HG03432 (cell line): ENCODE measurements around the gene COL5A2.

ENCODE experiments used
- ATAC-seq: cut with Tn5 transposase; IDR thresholded peaks from one replicate; pipeline ENCODE4 v1.9.1; 2021; ENCODE audit warnings: mild to moderate bottlenecking, moderate library complexity; ENCODE audit not compliant: unreplicated experiment

Gene COL5A2

DNA sequence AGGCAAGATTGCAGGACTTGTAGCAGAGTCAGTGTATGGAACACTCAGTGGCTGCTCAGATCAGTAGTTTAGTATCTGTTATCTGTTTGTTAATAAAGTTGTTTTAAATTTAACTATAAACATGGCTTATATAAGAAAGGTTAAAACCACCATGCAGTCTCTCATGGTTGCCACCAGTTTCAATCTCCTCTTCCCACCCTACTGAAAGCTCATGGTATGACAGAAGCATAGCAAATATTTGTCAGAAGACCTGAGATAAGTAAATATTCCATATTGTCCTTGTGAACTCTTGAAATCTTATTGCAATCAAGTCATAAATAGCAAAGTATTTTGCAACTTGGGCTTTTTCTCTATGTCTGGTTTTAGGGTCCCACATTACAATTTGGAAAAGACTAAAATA is 2.1 kb upstream of the COL5A2 start:
- no peak for ATAC-seq

DNA sequence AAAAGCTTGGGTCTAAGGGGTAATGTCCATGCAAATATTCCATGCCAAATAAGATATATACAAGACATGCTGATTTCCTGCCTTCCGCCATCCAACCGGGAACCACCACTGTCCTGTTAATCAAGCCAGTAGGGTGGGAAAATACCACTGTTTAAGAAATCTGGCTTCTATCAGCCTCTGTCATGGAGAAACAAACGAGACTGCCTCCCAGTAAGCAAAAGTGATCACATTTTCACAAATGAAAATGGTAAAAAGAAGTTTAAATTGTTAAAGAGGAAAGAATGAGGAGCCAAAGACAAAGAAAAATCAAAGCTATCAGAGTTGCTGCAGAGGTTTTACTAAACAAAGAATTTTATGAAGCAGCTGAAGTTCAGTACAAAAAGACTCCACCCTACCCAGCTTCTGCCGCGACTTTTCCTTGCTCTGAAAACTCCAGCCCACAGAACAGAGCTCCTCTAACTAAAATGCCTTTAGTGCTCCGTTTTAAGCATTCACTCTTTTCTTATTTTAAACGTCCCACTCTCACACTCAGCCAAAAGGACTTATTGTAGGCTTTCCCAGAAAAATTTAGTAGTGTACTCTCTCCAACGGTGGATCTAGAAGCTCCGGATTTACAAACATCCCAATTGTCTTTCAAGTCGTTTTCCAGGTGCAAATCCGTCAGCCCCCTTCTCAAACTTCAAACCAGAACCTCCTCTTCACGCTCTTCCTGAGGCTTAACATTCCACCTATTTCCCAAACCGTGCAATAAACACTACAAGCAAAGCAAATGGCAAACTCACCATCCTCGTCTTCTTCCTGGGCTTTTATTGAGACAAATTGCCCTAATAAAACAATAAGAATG is 613 bp downstream of the COL5A2 start:
- ATAC-seq: no peak

DNA sequence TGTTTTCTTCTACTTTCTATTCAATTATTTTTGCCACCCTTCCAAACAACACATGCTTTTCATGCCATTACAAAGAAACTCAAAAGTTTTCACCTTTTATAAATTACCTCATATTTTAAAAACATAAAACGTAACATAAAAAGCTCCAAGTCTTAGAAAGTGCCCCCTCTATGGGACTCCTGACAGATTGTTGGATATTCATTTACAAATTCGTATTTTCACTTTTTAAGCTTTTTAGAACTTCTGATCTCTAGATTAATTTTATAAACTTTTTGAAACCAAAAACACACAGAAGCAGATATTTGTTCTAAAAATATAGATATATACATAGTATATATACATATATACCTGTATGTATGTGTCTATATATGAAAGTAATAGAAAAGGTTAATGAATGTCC is 1.5 kb downstream of the COL5A2 start:
- no peak for ATAC-seq

DNA sequence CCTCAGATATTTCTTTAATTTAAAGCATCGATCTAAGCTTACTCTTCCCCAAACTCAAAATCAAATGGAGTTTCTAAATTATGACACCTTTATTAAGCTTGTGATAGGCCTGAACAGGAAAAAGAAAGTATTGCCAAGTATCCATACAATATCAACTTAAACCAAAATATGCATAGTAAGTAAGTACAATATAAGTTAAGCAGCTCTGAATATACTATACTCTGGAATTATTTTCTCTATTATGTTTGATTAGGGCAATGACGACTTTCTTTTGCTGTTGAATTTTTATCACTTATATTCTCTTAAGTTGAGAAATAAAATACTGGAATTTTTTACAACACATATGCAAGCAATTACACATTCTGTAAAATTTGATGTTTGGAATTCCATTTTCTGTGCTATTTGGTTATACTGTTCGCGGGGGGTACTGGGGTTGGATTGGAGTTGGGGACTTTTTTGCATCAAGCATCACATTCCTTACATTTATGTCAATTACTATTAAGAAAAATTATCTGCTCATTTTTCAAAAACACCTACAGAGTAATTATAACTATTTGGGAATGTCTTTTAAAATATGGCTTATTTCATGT is 2.2 kb downstream of the COL5A2 start:
- ATAC-seq: no peak

DNA sequence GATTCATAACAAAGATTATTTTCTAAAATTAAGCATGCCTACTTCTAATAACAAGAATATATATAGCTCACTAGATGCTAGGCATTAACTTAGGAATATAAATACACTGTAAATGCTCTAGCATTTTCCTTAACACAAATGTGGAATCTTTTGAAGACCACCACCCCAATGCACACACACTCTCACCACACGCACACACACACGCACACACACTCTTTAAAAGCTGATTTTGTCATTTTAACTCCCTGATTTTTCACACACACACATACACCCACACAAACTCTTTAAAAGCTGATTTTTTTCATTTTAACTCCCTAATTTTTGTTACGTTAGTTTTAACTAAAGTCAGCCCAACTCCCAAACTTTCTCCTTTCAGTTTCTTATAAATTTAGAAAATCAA is 3.0 kb downstream of the COL5A2 start:
- no peak for ATAC-seq

DNA sequence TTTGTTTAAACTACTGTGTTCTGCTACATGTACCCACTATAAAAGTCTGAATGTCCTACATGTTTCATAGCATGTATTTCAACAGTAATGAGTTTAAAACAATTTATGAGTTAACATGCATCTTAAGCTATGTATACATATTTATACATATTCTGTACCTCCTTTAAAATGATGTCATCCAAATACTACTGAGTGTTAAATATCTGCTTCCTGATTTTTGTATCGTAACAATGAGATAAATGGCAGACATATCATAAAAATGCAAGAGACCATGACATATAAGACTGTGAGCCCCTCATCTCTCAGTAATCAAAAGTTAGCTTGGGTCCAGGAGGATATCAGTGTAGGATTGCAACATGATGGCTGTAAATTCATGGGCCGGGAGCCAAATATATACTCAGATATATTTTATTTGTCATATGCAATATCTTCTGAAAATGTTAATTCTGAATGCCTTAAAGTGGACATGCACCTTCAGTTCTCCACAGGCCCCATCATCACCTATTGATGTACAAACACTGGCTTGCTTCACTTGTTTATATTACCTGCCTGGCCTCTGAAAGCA is 3.6 kb downstream of the COL5A2 start:
- no peak for ATAC-seq

DNA sequence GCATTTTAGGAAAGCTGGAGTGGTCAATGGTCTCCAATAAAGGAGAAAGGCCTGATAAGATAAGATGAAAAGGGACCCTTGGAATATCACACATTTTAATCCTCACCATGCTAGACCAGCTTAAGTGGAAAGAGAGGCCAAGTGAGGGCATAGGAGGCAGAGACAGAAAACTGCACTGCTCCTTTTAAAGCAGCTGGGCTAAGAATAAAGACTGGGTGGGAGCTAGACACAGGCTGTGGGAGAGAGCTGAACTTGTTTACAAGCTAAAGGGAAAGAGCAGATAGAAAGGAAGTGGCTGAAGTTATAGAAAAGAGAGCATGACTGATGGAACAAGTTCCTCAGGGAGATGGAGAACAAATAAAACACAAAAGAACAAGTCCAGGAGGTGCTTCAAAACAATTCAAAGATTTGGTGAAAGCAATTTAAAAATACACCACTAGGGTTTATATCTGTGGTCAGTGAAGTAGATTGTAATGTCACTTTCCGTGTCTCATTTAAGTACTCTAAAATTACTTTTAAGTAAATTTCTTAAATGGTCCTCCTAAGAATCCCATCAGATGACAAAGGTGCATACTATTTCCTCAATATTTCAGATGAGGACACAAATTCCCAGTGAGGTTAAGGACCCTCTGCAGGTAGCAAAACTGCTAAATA is 7.5 kb downstream of the COL5A2 start:
- no peak for ATAC-seq

DNA sequence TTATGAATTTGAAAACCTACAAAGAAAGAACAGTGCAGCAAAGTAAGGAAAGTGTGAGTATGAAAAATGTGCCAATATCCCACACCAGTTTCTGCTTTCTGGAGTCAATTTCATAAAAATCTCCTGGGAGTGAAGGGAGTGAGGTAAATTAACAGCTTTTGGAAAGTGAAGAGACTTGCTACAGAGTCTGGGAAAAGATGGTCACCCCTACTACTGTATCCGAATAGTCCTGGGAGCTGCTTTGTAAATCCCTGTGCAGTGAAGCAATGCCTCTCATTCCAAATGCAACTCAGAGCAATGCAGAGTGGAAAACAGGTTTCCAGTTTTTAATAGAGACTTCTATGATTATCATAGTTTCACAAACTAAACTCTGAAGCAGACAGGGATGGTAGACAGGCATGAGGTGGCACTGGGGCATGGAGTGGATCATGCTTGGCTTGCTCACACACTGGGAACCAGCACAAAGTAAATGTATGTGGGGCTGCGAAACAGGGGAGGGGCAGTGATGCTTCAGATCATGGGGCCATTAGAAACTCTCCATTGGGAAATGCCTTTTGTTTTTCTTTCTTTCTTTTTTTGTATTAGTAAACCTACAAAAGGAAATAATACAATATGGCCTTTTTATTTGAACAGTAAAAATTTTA is 10.6 kb downstream of the COL5A2 start:
- no peak for ATAC-seq

DNA sequence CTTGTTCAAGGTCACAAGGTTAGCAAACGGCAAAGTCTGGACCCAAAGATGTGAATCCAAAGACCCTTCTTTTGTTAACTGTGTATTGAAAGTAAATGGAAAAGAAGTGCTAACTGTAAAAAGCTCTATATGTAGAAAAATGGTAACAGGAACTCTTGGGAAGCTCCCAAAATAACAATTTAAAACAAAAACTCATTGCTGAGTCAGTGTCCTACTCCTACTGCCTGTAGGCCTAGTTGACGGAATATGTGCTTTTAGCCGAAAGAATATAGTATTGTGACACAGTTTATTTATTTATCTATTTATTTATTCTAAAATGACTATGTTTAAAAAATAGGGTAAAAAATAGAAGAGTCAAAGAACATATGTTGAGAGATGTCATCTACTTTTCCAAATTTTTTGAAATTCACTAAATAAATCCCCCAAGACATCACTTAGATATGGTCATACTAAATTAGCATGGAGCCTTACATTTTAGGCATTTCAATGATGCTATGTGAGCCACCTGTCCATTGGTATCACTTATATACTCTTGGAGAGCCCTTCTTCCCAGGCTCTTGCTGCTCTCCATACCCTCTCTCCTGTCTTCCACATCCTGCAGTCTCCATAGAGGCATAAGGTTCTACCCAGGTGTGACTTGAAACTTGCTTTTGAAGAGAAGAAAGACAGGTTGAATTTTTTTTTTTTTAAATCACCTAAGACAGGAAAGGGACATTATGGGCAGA is 13.7 kb downstream of the COL5A2 start:
- no peak for ATAC-seq

DNA sequence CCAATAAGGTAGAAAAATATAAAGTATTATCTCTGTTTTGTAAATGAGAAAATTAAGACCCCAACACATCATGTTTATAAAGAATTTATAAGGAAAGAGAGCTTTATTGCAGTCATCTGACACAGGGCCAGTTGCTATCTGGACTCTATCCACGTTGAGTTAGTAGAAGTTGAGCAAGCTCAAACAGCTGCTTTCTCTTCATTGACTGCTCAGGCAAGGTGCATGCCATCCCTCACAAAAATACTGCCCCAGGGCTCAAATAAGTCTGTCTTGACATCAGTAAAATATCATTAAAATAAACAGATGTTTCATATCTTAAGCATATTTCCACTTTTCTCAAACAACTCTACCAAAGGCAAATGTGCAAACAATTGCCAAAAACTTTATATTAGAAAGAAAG is 14.8 kb downstream of the COL5A2 start:
- ATAC-seq: no peak

DNA sequence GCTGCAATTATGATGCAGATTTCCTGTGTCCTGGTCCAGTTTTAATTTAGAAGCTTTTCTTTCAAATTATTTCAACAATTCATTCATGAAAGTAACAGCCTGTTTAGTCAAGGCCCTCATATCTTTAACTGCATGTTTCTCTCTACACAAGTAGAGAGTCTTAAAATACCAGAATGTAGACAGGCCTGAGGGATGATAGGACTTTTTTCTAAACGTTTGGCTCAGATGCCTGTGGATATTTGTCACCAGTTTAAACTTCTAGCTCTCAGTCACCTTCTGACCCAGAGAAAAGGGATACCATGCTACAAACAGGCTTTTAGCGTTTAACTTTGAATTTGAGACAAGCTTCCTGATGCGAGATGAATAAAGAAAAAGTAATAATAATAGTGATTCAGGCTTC is 15.7 kb downstream of the COL5A2 start:
- no peak for ATAC-seq

DNA sequence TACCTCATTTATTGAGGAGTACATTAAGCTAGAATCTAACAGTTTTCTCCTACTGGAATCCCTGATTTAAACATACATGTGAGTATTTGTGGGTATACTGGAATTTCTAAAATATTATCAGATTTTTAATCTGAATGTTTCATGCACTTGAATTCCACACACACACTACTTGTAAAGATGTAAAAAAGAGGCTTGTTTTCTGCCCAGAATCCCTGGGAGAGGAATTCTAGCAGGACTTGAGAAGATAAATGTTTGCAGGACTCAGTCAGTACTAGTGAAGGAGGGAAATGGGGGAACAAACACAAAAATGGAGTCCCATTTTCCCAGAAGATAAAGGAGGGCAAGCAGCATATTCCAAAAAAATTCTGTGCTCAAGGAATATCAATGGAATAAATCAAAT is 17.0 kb downstream of the COL5A2 start:
- ATAC-seq: no peak

DNA sequence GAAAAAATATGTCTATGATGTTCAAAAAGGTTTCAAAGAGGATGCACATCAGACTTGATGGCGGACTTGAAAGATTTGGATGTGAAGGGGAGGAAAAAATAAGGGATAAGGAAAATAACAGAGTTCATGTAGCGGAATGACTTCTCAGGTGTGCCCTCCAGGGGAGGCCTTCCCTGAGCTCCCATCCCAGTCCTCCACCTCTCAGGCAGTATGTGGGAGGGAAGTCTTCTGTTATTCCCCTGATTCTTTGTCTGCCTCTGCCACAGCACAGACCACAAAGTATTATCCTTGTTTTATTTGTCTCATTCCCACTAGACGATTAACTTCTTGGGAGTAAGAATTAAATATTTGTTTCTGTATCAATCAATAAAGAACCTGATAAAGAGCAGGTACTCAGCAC is 17.7 kb downstream of the COL5A2 start:
- ATAC-seq: no peak

DNA sequence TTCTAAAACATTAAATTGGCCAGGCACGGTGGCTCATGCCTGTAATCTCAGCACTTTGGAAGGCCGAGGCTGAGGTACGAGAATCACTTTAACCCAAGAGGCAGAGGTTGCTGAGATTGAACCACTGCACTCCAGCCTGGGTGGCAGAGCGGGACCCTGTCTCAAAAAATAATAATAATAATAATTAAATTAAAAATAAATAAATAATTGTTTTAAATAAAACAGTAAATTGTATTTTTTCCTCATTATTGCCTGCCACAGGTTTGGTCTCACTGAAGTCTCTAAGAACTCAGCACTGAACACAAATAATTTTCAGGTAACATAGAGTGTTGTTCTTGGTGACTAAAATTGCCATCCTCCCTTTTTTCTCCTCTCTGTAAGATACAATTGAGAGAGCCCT is 19.8 kb downstream of the COL5A2 start:
- no peak for ATAC-seq

DNA sequence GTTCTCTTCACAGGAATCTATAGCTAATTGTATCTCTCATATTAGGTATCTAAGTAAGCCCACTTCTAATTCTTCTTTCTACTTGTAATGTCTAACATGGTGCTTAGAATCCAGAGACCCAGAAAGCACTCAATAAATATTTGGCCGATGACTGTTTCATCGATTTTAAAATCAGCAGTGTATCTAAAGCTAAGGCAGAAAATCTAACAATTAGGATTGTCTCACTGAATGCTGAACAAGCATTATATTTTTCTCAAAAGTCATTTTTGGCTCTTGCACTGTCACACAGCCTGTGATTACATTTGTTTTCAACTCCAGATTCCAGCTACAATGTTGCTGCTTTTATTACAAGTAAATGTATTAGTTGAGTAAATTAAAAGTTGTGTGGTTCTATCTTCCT is 20.3 kb downstream of the COL5A2 start:
- ATAC-seq: no peak

DNA sequence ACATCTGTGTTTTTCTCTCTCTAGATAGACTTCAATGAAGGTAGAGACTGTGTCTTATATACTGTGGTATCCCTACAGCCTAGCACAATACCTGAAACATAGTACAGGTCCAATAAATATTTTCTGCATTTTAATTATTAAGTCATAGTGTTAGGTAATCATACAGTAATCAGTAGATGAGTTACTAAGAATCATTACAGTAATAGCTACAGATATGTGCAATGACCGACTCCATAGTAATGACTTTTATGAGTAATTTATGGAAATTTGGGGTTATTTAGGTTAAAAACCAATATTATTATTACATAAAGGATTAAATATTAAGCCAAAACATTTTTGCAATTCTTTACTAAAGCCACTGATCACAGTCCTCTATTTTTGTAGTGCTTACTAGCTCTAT is 21.6 kb downstream of the COL5A2 start:
- ATAC-seq: no peak

DNA sequence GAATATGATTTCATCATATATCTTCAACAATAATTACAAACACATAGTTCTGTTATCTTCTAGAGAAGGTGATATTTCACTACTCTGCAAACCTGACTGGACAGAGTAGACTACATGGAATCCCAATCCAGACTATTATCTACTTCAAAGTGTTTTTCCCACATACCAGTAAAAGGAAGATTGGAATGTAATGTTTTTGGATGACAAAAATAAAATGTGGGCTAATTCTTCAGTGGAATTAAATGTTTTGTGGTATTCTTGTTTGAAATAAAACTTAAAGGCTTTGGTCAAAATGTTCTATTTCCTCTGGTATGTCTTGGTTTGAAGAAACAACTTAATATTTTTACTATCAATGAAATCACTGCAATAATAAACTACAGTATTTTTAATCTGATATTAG is 22.1 kb downstream of the COL5A2 start:
- ATAC-seq: no peak

DNA sequence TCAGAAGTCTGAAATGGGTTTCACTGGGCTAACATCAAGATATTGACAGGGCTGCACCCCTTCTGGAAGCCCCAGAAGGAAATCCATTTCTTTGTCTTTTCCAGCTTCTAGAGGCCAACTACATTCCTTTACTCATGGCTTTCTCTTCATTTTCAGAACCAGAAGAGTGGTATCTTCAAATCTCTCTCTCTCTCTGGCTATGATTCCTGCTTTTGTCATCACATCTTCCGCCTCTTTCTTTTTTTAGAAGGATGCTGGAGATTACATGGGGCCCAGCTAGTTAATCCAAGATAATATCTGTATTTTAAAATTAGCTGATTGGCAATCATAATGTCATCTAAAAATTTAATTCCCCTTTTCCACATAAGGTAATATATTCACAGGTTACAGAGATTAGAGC is 23.8 kb downstream of the COL5A2 start:
- ATAC-seq: no peak

DNA sequence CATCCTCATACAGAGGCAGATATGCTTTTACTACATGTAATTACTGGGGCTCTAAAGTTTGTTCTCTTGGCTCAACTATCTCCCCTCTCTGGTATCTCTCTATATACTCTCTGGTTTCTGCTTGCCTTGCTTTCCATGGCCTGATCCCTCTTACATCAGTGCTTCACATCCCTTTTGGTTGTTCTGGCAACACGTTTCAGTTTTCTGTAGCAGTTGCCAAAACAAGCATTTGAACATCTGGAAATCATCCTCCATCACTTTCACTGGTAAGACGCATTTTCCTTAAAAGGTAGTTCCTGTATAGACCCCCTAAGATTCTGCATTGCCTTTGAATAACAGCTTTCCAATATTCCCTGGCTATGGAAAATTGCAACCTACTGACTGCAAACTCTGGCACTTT is 25.9 kb downstream of the COL5A2 start:
- ATAC-seq: no peak

DNA sequence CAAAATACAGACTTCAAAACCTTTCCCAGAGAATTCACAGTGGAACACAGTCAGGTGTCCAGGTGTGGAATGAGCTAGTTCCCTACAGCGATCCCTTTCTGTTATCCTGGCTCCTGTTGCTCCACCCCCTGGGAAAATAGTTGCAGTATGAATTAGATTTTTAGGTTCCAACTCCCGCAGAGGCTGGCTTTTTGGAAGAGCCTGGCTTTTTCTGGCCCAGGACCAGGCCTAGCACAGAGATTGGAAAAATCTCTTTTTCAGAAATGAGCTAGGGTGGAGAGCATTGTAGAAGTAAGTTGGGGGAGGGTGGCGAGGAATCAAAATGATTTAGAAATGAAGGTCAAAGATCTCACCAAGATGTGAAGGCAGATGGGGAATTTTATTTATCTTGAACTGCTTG is 27.1 kb downstream of the COL5A2 start:
- no peak for ATAC-seq

DNA sequence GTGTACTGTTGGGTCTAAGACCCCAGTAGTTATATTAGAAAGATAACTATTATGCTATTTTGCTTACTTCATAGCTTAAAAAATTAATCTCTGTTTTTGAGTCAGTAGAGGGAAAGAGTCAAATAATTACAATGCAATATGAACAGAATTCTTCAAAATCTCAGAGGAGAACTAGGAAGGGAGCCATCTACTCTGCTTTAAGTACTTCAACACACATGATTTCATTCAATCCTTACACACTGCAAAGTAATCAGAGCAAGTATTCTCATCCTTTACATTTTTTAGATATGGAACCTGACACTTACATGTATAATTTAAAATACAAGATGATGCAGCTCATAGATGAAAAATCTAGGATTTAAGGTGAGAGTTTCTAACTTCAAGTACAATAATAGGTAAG is 27.7 kb downstream of the COL5A2 start:
- ATAC-seq: no peak
